GM06990 (cell line): Measurements from ENCODE around the gene DCAF8.

Source experiments
- DNase-seq: peaks from one replicate; pipeline ENCODE4 v3.0.0-alpha.2; 2011; ENCODE audit not compliant: insufficient read length; ENCODE audit errors: extremely low read depth
- H3K27me3 ChIP-seq: replicated peaks from 2 replicates; pipeline ENCODE4 v1.6.0; 2011; ENCODE audit warnings: low read length; ENCODE audit not compliant: control insufficient read depth, insufficient read depth
- H3K36me3 ChIP-seq: 2 replicates; pipeline ENCODE4 v1.5.1; 2011; ENCODE audit warnings: low read length; ENCODE audit not compliant: control insufficient read depth, insufficient read depth
- H3K4me3 ChIP-seq: replicated peaks from 2 replicates; pipeline ENCODE4 v1.5.1; 2011; ENCODE audit warnings: low read depth, mild to moderate bottlenecking, control low read depth, low read length
- TF ChIP-seq, protein P1 (sequence below): IDR thresholded peaks from 2 replicates; pipeline ENCODE4 v1.5.1; 2011; ENCODE audit warnings: low read length, control low read depth, mild to moderate bottlenecking, inconsistent platforms; ENCODE audit not compliant: insufficient read depth, poor library complexity, severe bottlenecking

The DCAF8 gene

DNA sequence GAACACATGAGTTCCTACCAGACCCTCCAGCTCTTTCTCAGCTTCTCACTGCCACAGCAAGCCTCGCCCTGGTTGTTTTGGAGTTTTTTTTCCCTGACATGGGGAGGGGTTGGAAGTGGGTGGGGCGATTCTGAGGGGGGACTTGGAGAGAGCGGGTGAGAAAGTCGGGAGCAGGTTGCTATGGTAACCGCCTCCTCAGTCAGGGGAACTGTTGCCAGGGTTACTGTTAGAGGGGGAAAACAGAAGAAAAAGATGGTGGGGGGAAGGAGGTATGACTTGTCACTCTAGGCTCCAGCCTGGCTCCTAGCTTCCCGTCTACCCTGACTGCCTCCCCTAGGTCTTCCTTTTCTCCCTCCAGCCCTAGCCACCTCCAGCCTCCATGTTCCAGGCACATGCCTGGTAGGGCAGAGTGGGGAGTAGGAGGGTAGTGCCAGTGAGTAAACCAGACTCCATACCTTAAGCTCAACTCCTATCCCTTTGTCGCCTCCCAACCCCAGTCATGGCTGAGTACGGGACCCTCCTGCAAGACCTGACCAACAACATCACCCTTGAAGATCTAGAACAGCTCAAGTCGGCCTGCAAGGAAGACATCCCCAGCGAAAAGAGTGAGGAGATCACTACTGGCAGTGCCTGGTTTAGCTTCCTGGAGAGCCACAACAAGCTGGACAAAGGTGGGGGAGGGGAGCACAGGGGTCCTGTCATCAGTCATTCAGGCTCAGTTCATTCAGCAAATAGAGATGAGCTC lies 51.1 kb downstream of the DCAF8 start:
- no peak for DNase-seq
- Histone ChIP-seq H3K4me3 (no peak overlapping the region), H3K27me3 (no peaks in the 10 kb centered on the region), H3K36me3 (peaks cover 56% of the 10 kb centered on the region)
- TF ChIP-seq, protein P1, sequence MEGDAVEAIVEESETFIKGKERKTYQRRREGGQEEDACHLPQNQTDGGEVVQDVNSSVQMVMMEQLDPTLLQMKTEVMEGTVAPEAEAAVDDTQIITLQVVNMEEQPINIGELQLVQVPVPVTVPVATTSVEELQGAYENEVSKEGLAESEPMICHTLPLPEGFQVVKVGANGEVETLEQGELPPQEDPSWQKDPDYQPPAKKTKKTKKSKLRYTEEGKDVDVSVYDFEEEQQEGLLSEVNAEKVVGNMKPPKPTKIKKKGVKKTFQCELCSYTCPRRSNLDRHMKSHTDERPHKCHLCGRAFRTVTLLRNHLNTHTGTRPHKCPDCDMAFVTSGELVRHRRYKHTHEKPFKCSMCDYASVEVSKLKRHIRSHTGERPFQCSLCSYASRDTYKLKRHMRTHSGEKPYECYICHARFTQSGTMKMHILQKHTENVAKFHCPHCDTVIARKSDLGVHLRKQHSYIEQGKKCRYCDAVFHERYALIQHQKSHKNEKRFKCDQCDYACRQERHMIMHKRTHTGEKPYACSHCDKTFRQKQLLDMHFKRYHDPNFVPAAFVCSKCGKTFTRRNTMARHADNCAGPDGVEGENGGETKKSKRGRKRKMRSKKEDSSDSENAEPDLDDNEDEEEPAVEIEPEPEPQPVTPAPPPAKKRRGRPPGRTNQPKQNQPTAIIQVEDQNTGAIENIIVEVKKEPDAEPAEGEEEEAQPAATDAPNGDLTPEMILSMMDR: no peak

DNA sequence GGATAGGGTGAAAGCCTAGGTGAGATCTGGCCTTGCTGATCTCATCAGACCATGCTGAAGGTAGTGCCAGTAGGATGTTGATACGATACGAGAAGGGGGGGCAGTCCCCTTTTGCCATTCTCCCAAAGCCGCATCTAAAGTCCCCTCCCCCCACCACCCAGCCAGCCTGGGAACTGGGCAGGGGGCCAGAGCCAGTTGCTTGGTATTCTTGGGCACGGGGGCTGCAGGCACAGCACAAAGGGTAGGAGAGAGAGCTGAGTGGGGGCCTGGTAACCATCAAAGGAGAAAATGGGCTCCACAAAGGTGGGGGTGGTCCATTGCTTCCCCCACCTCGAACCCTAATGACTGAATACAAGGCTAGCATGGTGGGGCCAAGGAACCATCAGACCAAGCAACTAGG lies 51.8 kb downstream of the DCAF8 start:
- Histone ChIP-seq H3K4me3 (no peak overlapping the region), H3K27me3 (no peaks in the 10 kb centered on the region), H3K36me3 (peaks cover 53% of the 10 kb centered on the region)
- TF ChIP-seq, protein P1: no peak
- no peak for DNase-seq

DNA sequence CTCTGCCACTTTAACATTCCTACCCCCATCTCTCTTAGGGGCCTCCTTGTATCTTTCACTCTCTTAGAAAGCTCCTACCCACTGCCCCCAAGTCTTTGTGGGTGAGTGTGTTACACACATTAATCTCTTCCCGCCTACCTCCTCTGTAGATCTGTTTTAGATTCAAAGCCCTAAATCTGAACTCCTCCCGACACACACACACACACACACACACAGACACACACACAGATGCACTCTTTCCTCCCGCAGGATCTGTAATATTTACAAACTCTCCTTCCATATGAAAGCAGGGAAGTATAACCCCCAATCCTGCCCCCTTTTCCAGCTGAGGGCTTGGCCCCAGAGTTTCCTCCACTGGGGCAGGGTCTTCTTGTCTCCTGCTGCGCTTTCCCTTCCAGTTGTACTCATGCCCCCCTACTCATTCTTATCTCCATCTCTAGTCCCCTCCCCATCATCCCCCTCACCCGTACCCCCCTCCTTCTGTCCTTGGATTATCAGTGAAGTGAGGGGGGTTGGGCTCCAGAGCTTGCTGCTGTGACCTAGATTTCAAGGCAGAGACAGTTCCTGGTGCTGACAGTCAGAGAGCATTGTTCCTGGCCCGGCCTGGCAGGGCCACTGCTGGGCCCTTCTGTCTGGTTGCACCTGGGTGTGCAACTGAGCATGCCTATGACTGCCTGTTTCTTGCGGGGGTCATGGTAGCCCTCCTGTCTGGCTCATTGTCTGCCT lies 52.9 kb downstream of the DCAF8 start:
- no peak overlapping the region for H3K4me3 ChIP-seq
- H3K36me3 ChIP-seq: peaks cover 46% of the 10 kb centered on the region
- TF ChIP-seq, protein P1: no peak
- DNase-seq: no peak
- no peaks in the 10 kb centered on the region for H3K27me3 ChIP-seq

DNA sequence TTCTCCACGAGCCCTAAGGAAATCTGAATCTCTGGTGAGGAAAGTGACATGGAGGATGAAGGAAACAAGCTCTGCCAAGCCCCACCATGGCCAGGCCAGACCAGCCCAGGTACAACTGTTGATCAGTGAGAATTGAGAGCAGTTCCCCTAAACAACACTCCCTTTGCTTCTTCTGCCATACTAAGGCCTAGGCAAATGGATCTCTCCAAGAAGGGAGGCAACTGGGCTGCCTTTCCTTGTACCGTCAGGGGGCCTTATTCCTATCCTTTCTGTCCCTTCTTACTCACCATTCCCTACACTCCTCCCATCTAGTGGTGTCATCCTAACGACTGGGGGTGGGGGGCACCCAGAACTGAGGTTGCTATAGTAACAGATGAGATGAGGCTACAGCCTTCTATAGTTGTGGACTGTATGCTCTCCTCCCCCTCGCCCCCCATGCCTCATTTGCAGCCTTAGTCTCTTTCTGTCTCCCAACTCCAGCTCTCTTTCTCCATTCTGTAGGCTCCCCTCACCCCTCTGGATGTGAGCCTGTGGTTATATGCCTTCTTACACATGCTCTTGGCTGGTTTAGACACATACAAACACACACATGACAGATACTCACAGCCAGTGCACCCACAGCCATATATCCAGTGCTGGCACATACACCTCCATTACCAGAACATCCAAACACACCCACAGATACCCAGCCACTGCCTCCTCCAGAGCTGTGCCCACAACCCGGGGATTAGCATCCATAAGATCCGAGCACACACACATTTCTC lies 53.6 kb downstream of the DCAF8 start:
- TF ChIP-seq, protein P1: no peak
- Histone ChIP-seq H3K4me3 (no peak overlapping the region), H3K36me3 (peaks cover 43% of the 10 kb centered on the region), H3K27me3 (no peaks in the 10 kb centered on the region)
- DNase-seq: no peak

DNA sequence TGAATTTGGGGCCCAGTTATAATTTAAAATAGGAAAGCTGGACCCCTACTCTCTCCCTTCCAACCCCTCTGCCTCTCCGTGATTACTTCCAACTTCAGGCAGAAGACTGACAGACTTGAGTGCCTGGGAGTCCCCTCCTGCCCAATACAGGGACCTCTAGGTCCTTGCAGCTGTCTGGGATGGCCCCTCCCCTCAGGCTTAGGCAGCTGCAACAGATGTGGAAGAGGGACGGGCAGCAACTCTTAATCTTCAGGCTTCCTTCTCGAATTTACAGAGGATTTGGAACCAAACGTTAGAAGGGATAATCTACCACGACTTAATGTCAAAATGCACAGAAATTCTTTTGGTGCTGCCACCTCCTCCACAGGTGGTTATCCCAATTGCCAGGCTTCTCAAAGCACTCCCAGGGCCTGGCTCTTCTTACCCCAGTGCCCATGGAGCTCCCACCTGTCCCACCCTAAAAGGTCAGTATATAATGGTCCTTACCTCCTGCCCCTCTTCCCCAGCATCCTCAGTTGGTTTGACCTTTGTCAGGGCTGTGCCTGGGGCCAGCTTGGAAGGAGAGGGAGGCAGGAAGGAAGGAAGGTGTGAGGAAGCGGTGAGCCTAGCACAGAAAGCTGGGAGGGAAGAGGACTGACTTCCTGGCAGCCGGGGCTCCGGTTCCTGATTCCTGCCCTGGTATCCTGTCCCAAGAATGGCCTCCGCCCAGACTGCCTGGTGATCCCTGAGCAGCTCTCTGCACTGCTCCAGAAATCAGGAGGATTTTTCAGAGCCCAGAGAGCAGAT lies 54.4 kb downstream of the DCAF8 start:
- no peak overlapping the region for H3K4me3 ChIP-seq
- H3K36me3 ChIP-seq: peaks cover 37% of the 10 kb centered on the region
- no peak for DNase-seq
- TF ChIP-seq, protein P1: no peak
- no peaks in the 10 kb centered on the region for H3K27me3 ChIP-seq
